ENCODE data around the gene SARM1. TPM values are rescaled to one million over a fixed set of nuclear protein-coding genes. Genes with fewer than 3 reads are reported as not detected.

Gene SARM1
- polyA plus RNA-seq, 1 donor (not counting 4 experiments of a cell fraction or from before 2014, with no cell fraction given) = 0.90 TPM

- Histone ChIP-seq H3K79me2 (ENCODE audit: control insufficient read depth, insufficient read depth, low read length) (no peaks in the 10 kb centered on the region), H2AFZ (ENCODE audit: control insufficient read depth, low read length) (no peak overlapping the region), H3K9me1 (ENCODE audit: control insufficient read depth, extremely low read depth, insufficient read depth, low read length) (no peaks in the 10 kb centered on the region), H3K27ac (ENCODE audit: control insufficient read depth, insufficient read depth, low read length) (no peak overlapping the region), H3K9me3 (ENCODE audit: control insufficient read depth, low read depth, low read length) (no peaks in the 10 kb centered on the region), H3K4me2 (ENCODE audit: control insufficient read depth, extremely low read depth, insufficient read depth, low read depth, low read length) (no peak overlapping the region), H3K36me3 (ENCODE audit: control insufficient read depth in 2 of 2, extremely low read depth in 1 of 2, insufficient read depth in 2 of 2, low read length in 2 of 2) (peaks cover 7 to 13% of the 10 kb centered on the region in 2 experiments), H3K27me3 (ENCODE audit: control insufficient read depth, extremely low read depth, insufficient read depth, low read length) (peaks cover 11% of the 10 kb centered on the region), H3K4me1 (ENCODE audit: control insufficient read depth, extremely low read depth, insufficient read depth, low read length) (peaks cover 8% of the 10 kb centered on the region), H3K4me3 (ENCODE audit: control insufficient read depth in 2 of 3, extremely low read depth in 1 of 3, insufficient read depth in 2 of 3, low read depth in 1 of 3, low read length in 3 of 3) (no peak overlapping the region), H4K20me1 (ENCODE audit: control insufficient read depth, extremely low read depth, insufficient read depth, low read length) (no peaks in the 10 kb centered on the region), H3K9ac (ENCODE audit: control insufficient read depth, extremely low read depth, insufficient read depth, low read length) (no peak overlapping the region)
- no peak for FAIRE-seq
- dilution Hi-C loops (cut with MboI; ENCODE audit: extremely low pct_ligation_motif_present, low sequenced_read_pairs) = no loop called here
- TF ChIP-seq EZH2 (IDR thresholded peaks at IDR 0.05; ENCODE audit: low read length) (no peak), CTCF (optimal IDR thresholded peaks at IDR 0.05 in 1 of 3, IDR thresholded peaks at IDR 0.05 in 1 of 3, conservative IDR thresholded peaks at IDR 0.05 in 1 of 3; ENCODE audit: extremely low read depth in 1 of 3, insufficient read depth in 2 of 3, low read length in 3 of 3) (no peak)
- DNase-seq (ENCODE audit: low read depth, low spot score) = no peak
Measured at GRCh38 chr17:28367641-28368305, 3.7 kb upstream of the SARM1 start.

GRCh38 chr17:28368306-28368831 is 3.1 kb upstream of the SARM1 start:
- H3K4me3 ChIP-seq (ENCODE audit: control insufficient read depth in 2 of 3, extremely low read depth in 1 of 3, insufficient read depth in 2 of 3, low read depth in 1 of 3, low read length in 3 of 3) = no peak overlapping the region
- no peaks in the 10 kb centered on the region for H4K20me1 ChIP-seq (ENCODE audit: control insufficient read depth, extremely low read depth, insufficient read depth, low read length)
- no peak overlapping the region for H3K9ac ChIP-seq (ENCODE audit: control insufficient read depth, extremely low read depth, insufficient read depth, low read length)
- H2AFZ ChIP-seq (ENCODE audit: control insufficient read depth, low read length) = no peak overlapping the region
- peaks cover 8% of the 10 kb centered on the region for H3K4me1 ChIP-seq (ENCODE audit: control insufficient read depth, extremely low read depth, insufficient read depth, low read length)
- DNase-seq (ENCODE audit: low read depth, low spot score) (no peak), FAIRE-seq (no peak)
- H3K4me2 ChIP-seq (ENCODE audit: control insufficient read depth, extremely low read depth, insufficient read depth, low read depth, low read length) = no peak overlapping the region
- H3K79me2 ChIP-seq (ENCODE audit: control insufficient read depth, insufficient read depth, low read length) = no peaks in the 10 kb centered on the region
- TF ChIP-seq CTCF (optimal IDR thresholded peaks at IDR 0.05 in 1 of 3, IDR thresholded peaks at IDR 0.05 in 1 of 3, conservative IDR thresholded peaks at IDR 0.05 in 1 of 3; ENCODE audit: extremely low read depth in 1 of 3, insufficient read depth in 2 of 3, low read length in 3 of 3) = no peak
- H3K27ac ChIP-seq (ENCODE audit: control insufficient read depth, insufficient read depth, low read length) = no peak overlapping the region
- no peaks in the 10 kb centered on the region for H3K9me1 ChIP-seq (ENCODE audit: control insufficient read depth, extremely low read depth, insufficient read depth, low read length)
- dilution Hi-C loops (cut with MboI; ENCODE audit: extremely low pct_ligation_motif_present, low sequenced_read_pairs) = no loop called here
- no peaks in the 10 kb centered on the region for H3K9me3 ChIP-seq (ENCODE audit: control insufficient read depth, low read depth, low read length)
- peaks cover 17% of the 10 kb centered on the region for H3K27me3 ChIP-seq (ENCODE audit: control insufficient read depth, extremely low read depth, insufficient read depth, low read length)
- peaks cover 5 to 10% of the 10 kb centered on the region in 2 experiments for H3K36me3 ChIP-seq (ENCODE audit: control insufficient read depth in 2 of 2, extremely low read depth in 1 of 2, insufficient read depth in 2 of 2, low read length in 2 of 2)

Measured in keratinocyte (primary cell).